HG02840 (cell line): ENCODE measurements around the gene VWA5B2.

ENCODE experiments used
- ATAC-seq: cut with Tn5 transposase; IDR thresholded peaks from one replicate; pipeline ENCODE4 v1.9.1; 2021; ENCODE audit warnings: mild to moderate bottlenecking, moderate library complexity, moderate number of reproducible peaks; ENCODE audit not compliant: unreplicated experiment, low FRiP score

The VWA5B2 gene

DNA sequence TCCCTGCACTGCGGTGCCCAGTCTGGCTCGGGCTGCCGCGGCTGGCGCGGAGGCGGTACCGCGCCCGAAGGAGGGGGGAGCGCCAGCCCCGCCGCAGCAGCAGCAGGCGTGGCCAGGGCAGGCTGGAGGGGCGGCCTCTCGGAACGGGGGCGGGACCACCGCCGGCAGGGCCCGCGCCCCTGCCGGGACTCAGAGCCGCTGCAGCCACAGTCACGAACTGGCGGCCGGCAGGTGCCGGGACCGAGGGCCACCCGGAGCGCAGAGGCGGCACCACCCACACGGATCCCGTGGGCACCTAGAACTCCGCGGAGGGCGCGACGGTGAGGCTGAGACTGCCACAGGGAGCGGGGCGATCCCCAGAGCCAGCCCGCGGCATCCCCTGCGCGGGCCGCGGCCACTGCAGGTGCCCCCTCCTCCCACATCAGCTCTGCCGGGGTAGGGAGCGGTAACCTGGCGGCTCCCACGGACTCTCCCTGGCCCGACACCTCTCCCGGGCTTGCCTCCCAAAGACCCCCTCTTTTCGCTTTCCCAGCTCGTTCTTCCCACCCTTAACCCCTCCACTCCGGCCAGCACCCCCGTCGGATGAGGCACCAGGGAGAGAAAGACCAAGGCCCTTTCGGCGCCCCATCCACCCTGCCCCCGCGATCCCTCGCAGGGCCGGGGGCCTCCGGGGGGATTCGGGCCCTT, at the start of gene VWA5B2:
Gene VWA5B2, plus strand, starts transcription at position 192 of the 687 bp plus-strand sequence. CDS start 944 bp downstream, outside the sequence.
- peak; percentile 73 for ATAC-seq

GRCh38 chr3:184180165-184180564, 49.2 kb upstream of the VWA5B2 start:
- ATAC-seq: no peak

- no peak for ATAC-seq
Observed at GRCh38 chr3:184181596-184181995, 47.8 kb upstream of the VWA5B2 start.

GRCh38 chr3:184183679-184184078, 45.7 kb upstream of the VWA5B2 start:
- ATAC-seq: no peak

- ATAC-seq: no peak
Observed at GRCh38 chr3:184184546-184185230, 44.7 kb upstream of the VWA5B2 start.

- ATAC-seq: peak; percentile 93
Observed at GRCh38 chr3:184185461-184186183, 43.8 kb upstream of the VWA5B2 start.

GRCh38 chr3:184186184-184186901, 43.0 kb upstream of the VWA5B2 start, which contains the start of gene ABCF3:
TSS of gene ABCF3 (plus strand) at chr3:184186199. CDS start at chr3:184186208, 9 bp downstream.
- peak; percentile 32 for ATAC-seq

- ATAC-seq: no peak
Observed at GRCh38 chr3:184186902-184187207, 42.5 kb upstream of the VWA5B2 start.

GRCh38 chr3:184188080-184188479, 41.3 kb upstream of the VWA5B2 start:
- no peak for ATAC-seq

DNA sequence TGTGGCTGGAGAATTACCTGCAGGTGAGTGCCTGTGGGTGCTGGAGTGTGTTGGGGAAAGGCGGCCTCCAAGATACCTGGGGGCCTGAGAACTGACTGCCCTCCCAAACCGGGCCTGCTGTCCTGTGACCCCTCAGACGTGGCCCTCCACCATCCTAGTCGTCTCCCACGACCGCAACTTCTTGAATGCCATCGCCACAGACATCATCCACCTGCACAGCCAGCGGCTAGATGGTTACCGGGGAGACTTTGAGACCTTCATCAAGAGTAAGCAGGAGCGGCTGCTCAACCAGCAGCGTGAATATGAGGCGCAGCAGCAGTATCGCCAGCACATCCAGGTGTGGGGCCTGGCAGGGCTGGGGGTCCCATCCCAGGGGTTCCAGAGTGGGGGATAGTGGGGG, 40.0 kb upstream of the VWA5B2 start:
- ATAC-seq: no peak

DNA sequence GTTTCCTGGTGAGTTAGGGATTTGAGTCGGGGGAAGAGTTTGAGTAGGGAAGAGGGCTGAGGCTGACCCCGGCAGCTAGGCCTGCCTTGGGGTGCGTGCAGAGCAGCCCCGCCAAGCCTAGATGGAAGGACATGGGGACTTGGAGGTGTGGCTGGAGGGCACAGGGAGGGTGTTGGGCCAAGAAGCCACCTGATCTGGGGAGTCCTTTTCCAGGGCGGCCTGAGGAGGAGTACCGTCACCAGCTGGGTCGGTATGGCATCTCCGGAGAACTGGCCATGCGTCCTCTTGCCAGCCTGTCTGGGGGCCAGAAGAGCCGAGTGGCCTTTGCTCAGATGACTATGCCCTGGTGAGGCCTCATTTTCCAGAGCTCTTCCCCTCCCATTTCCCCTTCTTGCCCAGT, 36.5 kb upstream of the VWA5B2 start:
- no peak for ATAC-seq

DNA sequence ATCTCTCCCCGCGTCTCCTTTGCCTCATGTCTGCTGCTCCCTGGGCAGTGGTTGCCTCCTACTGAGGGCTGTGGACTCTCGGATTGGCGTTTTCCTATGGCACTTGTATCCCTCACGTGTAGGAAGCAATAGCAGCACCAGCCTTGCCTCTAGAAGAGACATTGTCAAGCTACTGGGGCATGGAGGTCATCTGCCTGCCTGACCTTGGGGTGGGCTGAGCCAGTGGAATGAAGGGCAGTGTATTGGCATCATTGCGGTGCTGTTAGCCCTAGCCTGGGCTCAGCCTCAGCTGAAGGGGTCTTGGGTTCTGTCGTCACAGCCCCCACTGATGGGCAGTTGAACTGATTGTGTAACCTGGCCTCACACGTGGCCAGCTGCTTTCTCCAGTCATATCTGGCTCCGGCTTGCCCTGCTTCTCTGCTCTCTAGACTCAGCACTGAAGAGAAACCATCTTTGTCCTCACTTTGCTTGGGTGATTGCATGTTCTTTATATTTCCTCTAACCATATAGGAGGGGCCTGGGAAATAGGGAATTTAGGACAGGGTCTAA, 35.3 kb upstream of the VWA5B2 start:
- no peak for ATAC-seq

DNA sequence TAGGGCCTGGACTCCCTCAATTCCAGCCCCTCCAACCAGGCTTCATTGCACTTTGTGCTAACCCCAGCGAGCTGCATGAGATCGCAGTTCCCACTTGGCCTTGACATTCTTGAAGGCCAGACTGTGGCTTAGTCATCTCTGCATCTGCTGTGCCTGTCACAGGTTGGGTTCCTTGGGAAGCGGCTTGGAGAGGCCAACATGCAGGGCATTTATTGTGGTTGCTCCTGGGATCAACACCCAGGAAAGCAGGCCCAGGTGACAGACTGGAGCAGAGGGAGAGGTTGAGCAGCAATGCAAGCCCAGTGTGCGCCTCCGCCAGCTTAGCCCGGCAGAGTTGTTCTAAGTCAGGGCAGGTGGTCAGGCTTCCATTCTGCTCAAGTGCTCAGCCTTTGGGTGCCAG, 32.8 kb upstream of the VWA5B2 start:
- no peak for ATAC-seq

DNA sequence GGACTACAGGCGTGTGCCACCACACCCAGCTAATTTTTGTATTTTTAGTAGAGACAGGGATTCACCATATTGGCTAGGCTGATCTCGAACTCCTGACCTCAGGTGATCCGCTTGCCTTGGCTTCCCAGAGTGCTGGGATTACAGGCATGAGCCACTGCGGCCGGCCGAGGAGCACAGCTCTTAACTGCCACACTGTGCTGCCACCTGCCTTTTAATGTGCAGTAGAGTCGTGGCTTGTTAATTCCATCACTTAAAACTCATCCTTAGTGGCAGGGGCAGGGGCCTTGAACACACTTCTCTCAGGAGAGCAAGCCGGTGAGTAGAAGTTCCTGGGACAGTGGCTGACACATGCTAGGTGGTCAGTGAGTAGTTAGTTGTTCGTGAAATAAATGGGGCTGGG, 30.9 kb upstream of the VWA5B2 start:
- no peak for ATAC-seq

DNA sequence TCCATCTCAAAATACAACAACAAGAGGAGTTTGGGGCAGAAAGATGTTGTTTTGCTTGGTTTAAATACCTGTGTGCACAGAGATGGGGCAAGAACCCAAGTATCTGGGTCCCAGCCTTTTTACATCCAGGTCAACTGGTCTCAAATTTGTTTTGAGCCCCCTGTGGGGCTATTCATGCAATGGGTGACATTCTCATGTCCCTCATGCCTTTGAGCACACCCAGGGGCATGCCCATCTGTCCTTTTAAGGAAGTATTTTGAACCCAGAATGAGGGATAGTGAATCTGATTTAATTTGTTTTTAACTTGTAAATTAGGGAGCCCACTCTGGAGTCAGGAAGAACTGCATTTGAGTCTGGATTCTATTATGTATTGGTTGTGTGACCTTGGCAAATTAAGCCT, 28.6 kb upstream of the VWA5B2 start:
- no peak for ATAC-seq

DNA sequence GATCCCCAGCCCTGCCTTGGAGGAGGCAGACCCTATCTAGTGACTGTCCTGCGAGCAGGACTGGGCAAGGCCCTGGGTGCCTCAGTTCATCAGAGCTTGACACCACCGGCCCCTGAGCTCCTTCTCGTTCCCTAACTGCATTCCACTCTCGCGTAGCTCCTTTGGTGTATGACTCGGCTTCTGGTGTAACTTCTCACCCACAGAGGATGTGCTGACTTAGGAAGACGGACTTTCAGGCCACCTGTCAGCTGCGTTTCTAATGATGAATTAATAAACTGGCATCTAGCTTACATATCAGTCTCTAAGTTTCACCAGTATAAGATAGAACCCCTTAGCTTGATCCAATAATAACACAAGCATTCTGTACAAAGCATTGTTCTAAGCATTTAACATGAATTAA, 25.9 kb upstream of the VWA5B2 start:
- no peak for ATAC-seq

DNA sequence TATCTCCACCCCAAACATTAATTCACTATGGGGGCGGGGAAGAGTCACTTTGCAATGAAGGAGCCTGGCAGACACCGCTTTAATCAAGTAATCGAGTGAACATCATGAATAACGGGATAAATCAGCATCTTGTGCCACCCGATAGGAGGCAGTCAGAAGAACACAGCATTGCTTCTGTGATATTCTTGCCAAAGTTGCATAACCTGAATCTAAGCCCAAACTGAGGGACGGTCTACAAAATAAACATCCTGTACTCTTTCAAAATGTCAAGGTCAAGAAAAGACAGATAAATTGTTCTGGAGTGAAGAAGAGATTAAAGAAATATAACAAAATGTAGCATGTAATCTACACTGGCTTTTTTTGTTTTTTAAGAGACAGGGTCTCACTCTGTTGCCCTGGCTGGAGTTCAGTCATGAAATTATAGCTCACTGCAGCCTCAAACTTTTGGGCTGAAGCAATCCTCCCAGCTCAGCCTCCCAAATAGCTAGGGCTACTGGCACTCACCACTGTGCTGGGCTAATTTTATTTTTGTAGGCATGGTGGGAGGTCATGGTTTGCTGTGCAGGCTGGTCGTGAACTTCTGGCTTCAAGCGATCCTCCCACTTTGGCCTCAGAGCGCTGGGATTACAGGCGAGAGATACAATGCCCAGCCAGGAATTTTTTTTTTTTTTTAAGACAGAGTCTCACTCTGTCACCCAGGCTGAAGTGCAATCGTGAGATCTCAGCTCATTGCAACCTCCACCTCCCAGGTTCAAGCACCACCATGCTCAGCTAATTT, 20.1 kb upstream of the VWA5B2 start:
- no peak for ATAC-seq

GRCh38 chr3:184211297-184211696, 18.1 kb upstream of the VWA5B2 start:
- no peak for ATAC-seq

DNA sequence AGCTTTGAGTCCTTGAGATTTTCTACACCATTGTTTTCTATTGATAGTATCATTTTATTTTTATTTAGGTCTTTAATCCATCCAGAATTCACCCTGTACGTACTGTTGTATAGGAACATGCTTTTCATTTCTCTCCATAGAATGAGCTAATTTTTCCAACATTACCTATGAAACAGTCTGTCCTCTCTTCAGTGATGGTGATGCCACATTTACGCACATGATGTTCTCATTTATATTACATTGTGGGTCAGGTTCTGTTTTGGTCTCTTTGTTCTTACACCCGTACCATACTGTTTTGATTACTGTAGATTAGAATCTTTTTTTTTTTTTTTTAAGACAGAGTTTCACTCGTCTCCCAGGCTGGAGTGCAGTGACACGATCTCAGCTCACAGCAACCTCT, 17.7 kb upstream of the VWA5B2 start:
- ATAC-seq: no peak

- no peak for ATAC-seq
Observed at GRCh38 chr3:184218814-184219213, 10.6 kb upstream of the VWA5B2 start.
